Ovary (tissue), 9 donors: ENCODE data around the gene KIF14. TPM values are rescaled to one million over a fixed set of nuclear protein-coding genes. Genes with fewer than 3 reads are reported as not detected.
A peak's percentile ranks its signal among the peaks of the same experiment; 100 is the strongest.

Experiments
- DNase-seq, 5 donors: peaks; one replicate each; pipeline ENCODE4 v3.0.0-alpha.2; 2019 to 2020
- H3K27ac ChIP-seq, 2 donors: fragments of 200-600 bp; one replicate each; pipeline versions ENCODE4 v1.5.1 to v1.8.0; 2019 to 2022
- H3K27me3 ChIP-seq: fragments of 200-600 bp; one replicate; pipeline ENCODE4 v1.8.0; 2022
- H3K36me3 ChIP-seq: fragments of 200-600 bp; sonication (generic); one replicate; pipeline ENCODE4 v1.5.1; 2019
- H3K4me1 ChIP-seq: one replicate; pipeline ENCODE4 v1.8.1; 2013; ENCODE audit warnings: mild to moderate bottlenecking, moderate library complexity; ENCODE audit not compliant: insufficient read depth
- H3K4me3 ChIP-seq: fragments of 200-600 bp; sonication (generic); one replicate; pipeline ENCODE4 v1.5.1; 2017
- H3K9me3 ChIP-seq, 2 donors: fragments of 200-600 bp in 1 of 2; sonication (generic) in 1 of 2; one replicate each; pipeline versions ENCODE4 v1.5.1 to v1.8.1; 2013 to 2019; ENCODE audit warnings: mild to moderate bottlenecking in 1 of 2, moderate library complexity in 1 of 2
- CTCF ChIP-seq, 3 donors: fragments of 450-650 bp in 2 of 3; fragments of 200-600 bp in 1 of 3; IDR thresholded peaks; one replicate each; pipeline versions ENCODE4 v1.5.1 to v1.8.0; 2016 to 2022; ENCODE audit warnings: antibody characterized with exemption in 3 of 3, mild to moderate bottlenecking in 1 of 3
- EP300 ChIP-seq: sonication (generic); formaldehyde crosslinking; IDR thresholded peaks from one replicate; pipeline ENCODE4 v1.6.1; 2017; ENCODE audit warnings: antibody characterized with exemption
- POLR2A ChIP-seq: fragments of 450-650 bp; IDR thresholded peaks from one replicate; pipeline ENCODE4 v1.6.1; 2017; ENCODE audit warnings: antibody characterized with exemption, mild to moderate bottlenecking, moderate library complexity
- WGBS, 3 donors: extraction: QIAGEN DNeasy Blood & Tissue Kit in 1 of 3; methylation state at CpG; one replicate each; pipeline versions ENCODE4 v1.1.5 to v1.1.7; 2013 to 2017; 5-methylcytosine and 5-hydroxymethylcytosine counted together
- intact Hi-C, 4 donors: fragments of 100-400 bp; cut with DNase I; formaldehyde crosslinking; loops; one replicate each; pipeline versions ENCODE4 v1.11.0 to v1.15.1; 2022 to 2023
- polyA plus RNA-seq, 2 donors: library from polyadenylated mRNA; stranded (reverse); fragments of 200-250 nt in 1 of 2; fragments of 350-450 nt in 1 of 2; fragmentation: Illumina TruSeq in 1 of 2; extraction: RNeasy Lipid Tissue Mini Kit (QIAGEN cat#74804) in 1 of 2; gene quantifications; one replicate each; pipeline ENCODE4 v1.2.3, GENCODE V29; 2013 to 2014
- total RNA-seq, 7 donors: library from RNA; depleted of rRNA in 2 of 7; stranded (reverse); fragments of >200 nt in 2 of 7; fragmentation: NEBNext Ultra II Directional in 3 of 7; extraction: Animal tissue kit (Norgen Biotek cat#: 25700) in 3 of 7; gene quantifications; one replicate each; pipeline versions ENCODE4 v1.1.0 to v1.2.4, GENCODE V29; 2016 to 2023
- donor health status: DM: no; HTN: no; CAD: no; lungs with moderate emphysema.
- donor health status: DM: no; HTN: no; CAD: no.
- donor health status: Bipolar disorder and iron deficiency.
- donor health status: DM: yes; HTN: yes; CAD: no.
- donor health status: DM: no; HTN: no; CAD: no.
- donor health status: DM: yes; HTN: yes; CAD: no.

Gene KIF14
- total and polyA plus RNA-seq, 9 donors: 0.03 to 0.40 (median 0.11) TPM; not detected in 2

GRCh38 chr1:200668514-200669313, 48.2 kb upstream of the KIF14 start:
- Histone ChIP-seq H3K4me3 (peak overlapping the region; percentile 98), H3K9me3 (no peaks in the 10 kb centered on the region), H3K4me1 (peaks cover 12% of the 10 kb centered on the region), H3K36me3 (no peaks in the 10 kb centered on the region), H3K27ac (peak overlapping the region; percentile 86 to 97), H3K27me3 (no peaks in the 10 kb centered on the region)
- 38 to 42% (median 38%) methylated on average over 7 of the region's 7 CpGs for WGBS, 3 donors
- intact Hi-C loops: loop anchor here in 3 of 4 donors (5.0 to 10.0 kb wide), 3 partner anchors 69 to 136 kb away; partner anchors contain the start of gene CAMSAP2 (in 2 of the 3)
- DNase-seq: no peak
- TF ChIP-seq EP300 (no peak), CTCF (IDR thresholded peaks at IDR 0.05) (no peak), POLR2A (no peak)

GRCh38 chr1:200666309-200666708, 45.8 kb upstream of the KIF14 start:
- Histone ChIP-seq H3K4me3 (no peak overlapping the region), H3K9me3 (no peaks in the 10 kb centered on the region), H3K27ac (peak overlapping the region in 1 of 2 donors; percentile 25), H3K27me3 (no peaks in the 10 kb centered on the region), H3K36me3 (no peaks in the 10 kb centered on the region), H3K4me1 (peaks cover 12% of the 10 kb centered on the region)
- 13 to 24% (median 16%) methylated on average over 8 of the region's 8 CpGs for WGBS, 3 donors
- DNase-seq: peak in 1 of 5 donors; percentile 40
- TF ChIP-seq CTCF (IDR thresholded peaks at IDR 0.05): no peak
- TF ChIP-seq POLR2A: no peak
- TF ChIP-seq EP300: no peak
- intact Hi-C loops: loop anchor here in 3 of 4 donors (5.0 to 10.0 kb wide), 3 partner anchors 71 to 138 kb away; partner anchors contain the start of gene CAMSAP2 (in 2 of the 3)

DNA sequence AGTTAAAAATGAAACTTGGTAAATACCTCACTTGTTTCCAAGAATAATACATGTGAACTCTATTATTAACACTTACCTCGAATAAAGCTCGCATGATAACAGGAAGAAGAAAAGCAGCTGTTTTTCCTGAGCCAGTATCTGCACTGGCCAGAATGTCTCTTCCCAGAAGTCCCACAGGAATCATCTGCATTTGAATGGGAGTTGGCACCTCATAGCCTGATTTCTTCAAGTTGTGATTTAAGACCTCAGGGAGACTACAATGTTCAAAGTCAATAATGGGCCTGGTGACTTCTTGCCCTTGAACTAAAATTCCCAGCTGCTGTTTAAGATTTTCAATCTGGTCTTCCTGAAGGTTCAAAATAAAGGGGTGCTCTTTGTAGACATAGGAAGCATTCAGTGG, 45.3 kb upstream of the KIF14 start:
- no peak for DNase-seq
- Histone ChIP-seq H3K36me3 (no peaks in the 10 kb centered on the region), H3K9me3 (no peaks in the 10 kb centered on the region), H3K4me3 (no peak overlapping the region), H3K4me1 (peaks cover 12% of the 10 kb centered on the region), H3K27ac (peak overlapping the region in 1 of 2 donors; percentile 25), H3K27me3 (no peaks in the 10 kb centered on the region)
- TF ChIP-seq EP300: no peak
- TF ChIP-seq CTCF (IDR thresholded peaks at IDR 0.05): no peak
- TF ChIP-seq POLR2A: no peak
- intact Hi-C loops: loop anchor here in 3 of 4 donors (5.0 to 10.0 kb wide), 3 partner anchors 71 to 139 kb away; partner anchors contain the start of gene CAMSAP2 (in 2 of the 3)
- 3 to 4% (median 4%) methylated on average over 2 of the region's 2 CpGs for WGBS, 3 donors

DNA sequence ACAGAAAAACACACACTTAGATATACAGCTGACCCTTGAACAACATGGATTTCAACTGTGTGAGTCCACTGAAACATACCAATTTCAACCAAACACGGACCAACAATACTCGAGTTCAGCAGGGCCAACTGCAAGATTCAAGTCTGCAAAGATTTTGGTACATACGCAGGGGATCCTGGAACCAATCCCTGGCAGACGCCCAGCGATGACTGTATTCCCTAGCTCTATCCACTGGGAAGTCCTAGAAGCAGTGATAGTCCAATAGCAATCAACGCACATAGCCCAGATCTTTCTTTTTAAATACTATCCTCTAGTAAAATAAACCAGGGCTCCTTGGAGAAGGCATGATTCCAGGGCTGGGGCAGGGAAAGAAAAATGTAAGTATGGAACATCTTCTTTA, 40.2 kb upstream of the KIF14 start:
- H3K27ac ChIP-seq: no peak overlapping the region
- WGBS, 3 donors: 76 to 84% (median 83%) methylated on average over 6 of the region's 6 CpGs
- no peaks in the 10 kb centered on the region for H3K36me3 ChIP-seq
- no peaks in the 10 kb centered on the region for H3K9me3 ChIP-seq
- DNase-seq: peak in 3 of 5 donors; percentile 28 to 60 (median 29)
- intact Hi-C loops: loop anchor here in 1 of 4 donors (10.0 kb wide), 1 partner anchor 144 kb away; no protein-coding TSS in a partner anchor
- no peak for TF ChIP-seq POLR2A
- no peak for TF ChIP-seq EP300
- no peak for TF ChIP-seq CTCF (IDR thresholded peaks at IDR 0.05)
- peaks cover 5% of the 10 kb centered on the region for H3K4me1 ChIP-seq
- no peaks in the 10 kb centered on the region for H3K27me3 ChIP-seq
- no peak overlapping the region for H3K4me3 ChIP-seq
